Right lobe of liver (tissue), 4 donors: ENCODE data around the gene KDM4B.

Experiments
- POLR2A ChIP-seq: fragments of 450-650 bp; IDR thresholded peaks from one replicate; pipeline ENCODE4 v1.6.1; 2017; ENCODE audit warnings: antibody characterized with exemption, mild to moderate bottlenecking
- TF ChIP-seq, protein P1 (sequence below), 4 donors: fragments of 200-600 bp in 3 of 4; fragments of 450-650 bp in 1 of 4; IDR thresholded peaks; one replicate each; pipeline versions ENCODE4 v1.5.1 to v1.8.0; 2016 to 2022; ENCODE audit warnings: antibody characterized with exemption in 4 of 4, mild to moderate bottlenecking in 2 of 4
- donor health status: DM: no; HTN: no; CAD: no.
- donor health status: DM: no; HTN: no; CAD: no.
- donor health status: DM: no; HTN: yes; CAD: no.

DNA sequence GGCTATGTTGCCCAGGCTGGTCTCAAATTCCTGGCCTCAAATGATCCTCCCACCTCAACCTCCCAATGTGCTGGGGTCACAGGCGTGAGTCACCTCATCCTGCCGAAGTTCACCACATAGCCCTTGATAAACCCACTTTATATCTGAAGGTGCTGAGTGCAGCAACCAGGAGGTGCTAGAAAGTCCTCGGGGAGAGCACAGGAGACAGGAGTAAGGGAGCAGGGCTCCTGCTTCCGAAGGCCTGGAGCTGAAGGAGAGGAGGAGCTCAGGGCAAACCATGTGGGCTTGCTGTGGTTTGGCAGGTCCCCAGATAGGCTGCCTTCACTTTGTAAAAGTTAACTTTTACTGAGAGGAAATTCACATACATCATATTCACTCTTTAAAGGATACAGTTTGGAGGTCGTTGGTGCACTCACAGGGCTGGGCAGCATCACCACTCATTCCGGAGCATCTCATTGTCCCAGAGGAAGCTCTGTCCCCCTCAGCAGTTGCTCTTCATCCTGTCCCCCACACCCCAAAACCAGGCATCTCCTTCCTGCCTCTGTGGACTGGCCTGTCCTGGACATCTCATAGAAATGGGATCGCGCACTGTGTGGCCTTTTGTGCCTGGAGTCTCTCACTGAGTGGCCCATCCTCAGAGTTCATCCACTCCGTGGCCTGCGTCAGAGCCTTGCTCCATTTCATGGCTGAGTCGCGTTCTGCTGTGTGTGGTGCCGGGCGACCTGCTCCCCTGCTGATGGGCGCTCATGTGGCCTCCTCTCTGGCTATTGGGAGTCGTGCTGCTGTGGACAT is 49.5 kb downstream of the KDM4B start:
- TF ChIP-seq, protein P1, sequence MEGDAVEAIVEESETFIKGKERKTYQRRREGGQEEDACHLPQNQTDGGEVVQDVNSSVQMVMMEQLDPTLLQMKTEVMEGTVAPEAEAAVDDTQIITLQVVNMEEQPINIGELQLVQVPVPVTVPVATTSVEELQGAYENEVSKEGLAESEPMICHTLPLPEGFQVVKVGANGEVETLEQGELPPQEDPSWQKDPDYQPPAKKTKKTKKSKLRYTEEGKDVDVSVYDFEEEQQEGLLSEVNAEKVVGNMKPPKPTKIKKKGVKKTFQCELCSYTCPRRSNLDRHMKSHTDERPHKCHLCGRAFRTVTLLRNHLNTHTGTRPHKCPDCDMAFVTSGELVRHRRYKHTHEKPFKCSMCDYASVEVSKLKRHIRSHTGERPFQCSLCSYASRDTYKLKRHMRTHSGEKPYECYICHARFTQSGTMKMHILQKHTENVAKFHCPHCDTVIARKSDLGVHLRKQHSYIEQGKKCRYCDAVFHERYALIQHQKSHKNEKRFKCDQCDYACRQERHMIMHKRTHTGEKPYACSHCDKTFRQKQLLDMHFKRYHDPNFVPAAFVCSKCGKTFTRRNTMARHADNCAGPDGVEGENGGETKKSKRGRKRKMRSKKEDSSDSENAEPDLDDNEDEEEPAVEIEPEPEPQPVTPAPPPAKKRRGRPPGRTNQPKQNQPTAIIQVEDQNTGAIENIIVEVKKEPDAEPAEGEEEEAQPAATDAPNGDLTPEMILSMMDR (IDR thresholded peaks at IDR 0.05): no peak
- TF ChIP-seq POLR2A: no peak
